ENCODE results near the gene PAK4. TPM values are rescaled to one million over a fixed set of nuclear protein-coding genes. Genes with fewer than 3 reads are reported as not detected.
A peak's percentile ranks its signal among the peaks of the same experiment; 100 is the strongest.

Gene PAK4
- total RNA-seq, 1 experiment from 2014 or later: 90.1 TPM

- no peak overlapping the region; the same call in 1 of the 2 replicates for H3K27ac ChIP-seq (ENCODE audit: low read depth, low read length)
- DNase-seq (ENCODE audit: low read depth, low spot score) (no peak), ATAC-seq (no peak)
- ChIA-PET RAD21 (ENCODE audit: low non-redundant PET in 1 of 2, low total read pairs in 2 of 2, uncharacterized antibody in 2 of 2, unreplicated experiment in 2 of 2) (interaction anchor here in 1 of 2 experiments (0.6 kb wide), 1 partner anchor 35 kb away, joined by 11 read pairs; no protein-coding TSS in a partner anchor), CTCF (no interaction called here), POLR2A (no interaction called here)
- BruUV-seq (replicated peaks): no TSS peak
- H3K9me3 ChIP-seq (ENCODE audit: control insufficient read depth in 1 of 2, insufficient read depth in 1 of 2, low read depth in 1 of 2, low read length in 2 of 2): no peaks in the 10 kb centered on the region
- H3K4me3 ChIP-seq (replicated peaks in 1 of 2; ENCODE audit: low read depth in 1 of 2, low read length in 2 of 2): no peak overlapping the region
- H2AFZ ChIP-seq (ENCODE audit: low read depth, low read length, poor library complexity, severe bottlenecking): no peak overlapping the region
- no peak overlapping the region for H3K9ac ChIP-seq (ENCODE audit: low read length)
- no peaks in the 10 kb centered on the region for H3K27me3 ChIP-seq (ENCODE audit: insufficient read depth, low read length)
- peak in 1 of 3 experiments; percentile 19; a peak in 2 of 6 replicates for TF ChIP-seq CTCF (IDR thresholded peaks at IDR 0.05 in 2 of 3, conservative IDR thresholded peaks at IDR 0.05 in 1 of 3; ENCODE audit: borderline replicate concordance in 1 of 3, insufficient read depth in 1 of 3, low read depth in 2 of 3, low read length in 2 of 3)
- no peak for TF ChIP-seq REST (IDR thresholded peaks at IDR 0.05; ENCODE audit: low read depth)
- H3K9me2 ChIP-seq (ENCODE audit: insufficient read depth): no peaks in the 10 kb centered on the region
- peaks cover 7 to 35% of the 10 kb centered on the region in 2 experiments for H3K4me1 ChIP-seq (ENCODE audit: control insufficient read depth in 1 of 2, insufficient read depth in 2 of 2, low read length in 2 of 2)
- H3K79me2 ChIP-seq (ENCODE audit: insufficient read depth, low read length): peaks cover 78% of the 10 kb centered on the region
- H3K36me3 ChIP-seq (ENCODE audit: control insufficient read depth in 1 of 2, insufficient read depth in 2 of 2, low read length in 2 of 2): no peaks in the 10 kb centered on the region
- peak overlapping the region; percentile 17; the same call in 1 of the 2 replicates for H3K4me2 ChIP-seq (ENCODE audit: low read length)
- H4K20me1 ChIP-seq (ENCODE audit: insufficient read depth): peaks cover 5% of the 10 kb centered on the region; the same call in 1 of the 2 replicates
- intact Hi-C loops (cut with micrococcal nuclease): no loop called here
Observed at GRCh38 chr19:39128516-39129079, 3.0 kb downstream of the PAK4 start.
